ENCODE data around the gene KIF19.

The KIF19 gene

DNA sequence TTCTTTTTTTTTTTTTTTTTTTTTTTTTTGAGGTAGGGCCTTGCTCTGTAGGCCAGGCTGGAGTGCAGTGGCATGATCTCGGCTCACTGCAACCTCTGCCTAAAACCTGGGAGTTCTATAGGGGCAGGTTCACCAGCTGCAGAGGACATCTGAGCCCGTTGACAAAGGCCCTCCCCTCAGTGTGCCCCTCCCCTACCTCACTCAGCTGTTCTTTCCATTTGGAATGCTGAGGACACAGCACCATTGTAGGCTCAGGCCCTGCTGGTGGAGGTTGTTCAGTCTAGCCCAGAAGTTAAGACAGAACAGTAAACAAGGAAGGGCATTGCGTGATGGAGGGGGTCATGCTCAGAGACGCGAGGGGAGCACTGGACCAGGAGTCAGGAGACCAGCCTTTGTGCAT, 21.8 kb upstream of the KIF19 start:
- no peak for DNase-seq

GRCh38 chr17:74305865-74306654, 20.0 kb upstream of the KIF19 start:
- DNase-seq, result no peak

DNA sequence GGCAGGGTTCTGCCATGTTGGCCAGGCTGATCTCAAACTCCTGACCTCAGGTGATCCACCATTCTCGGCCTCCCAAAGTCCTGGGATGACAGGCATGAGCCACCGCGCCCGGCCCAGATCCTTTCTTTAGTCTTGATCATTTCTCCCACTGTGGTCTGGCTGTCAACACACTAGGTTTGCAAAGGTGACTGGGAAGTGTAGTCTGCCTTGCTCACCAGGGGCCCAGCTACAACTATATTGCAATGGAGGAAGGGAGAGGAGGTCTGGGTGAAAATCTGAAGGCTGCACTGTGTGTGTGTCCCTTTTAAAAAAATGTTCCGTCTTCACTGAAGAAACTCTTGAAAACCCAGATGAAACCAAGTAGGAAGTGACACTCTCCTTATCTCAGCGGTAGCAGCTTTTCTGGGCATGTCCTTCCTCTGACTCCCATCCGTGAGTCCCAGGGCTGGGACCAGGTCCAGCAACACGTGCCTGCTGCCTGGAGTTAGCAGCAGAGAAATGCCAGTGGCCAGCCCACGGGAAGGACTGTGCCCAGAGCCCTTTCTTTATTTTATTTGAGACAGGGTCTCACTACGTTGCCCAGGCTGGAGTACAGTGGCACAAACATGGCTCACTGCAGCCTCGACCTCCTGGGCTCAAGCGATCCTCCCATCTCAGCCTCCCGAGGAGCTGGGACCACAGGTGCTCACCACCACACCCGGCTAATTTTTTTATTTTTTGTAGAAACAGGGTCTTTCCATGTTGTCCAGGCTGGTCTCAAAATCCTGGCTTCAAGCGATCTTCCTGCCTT, 17.8 kb upstream of the KIF19 start:
- no peak for DNase-seq

DNA sequence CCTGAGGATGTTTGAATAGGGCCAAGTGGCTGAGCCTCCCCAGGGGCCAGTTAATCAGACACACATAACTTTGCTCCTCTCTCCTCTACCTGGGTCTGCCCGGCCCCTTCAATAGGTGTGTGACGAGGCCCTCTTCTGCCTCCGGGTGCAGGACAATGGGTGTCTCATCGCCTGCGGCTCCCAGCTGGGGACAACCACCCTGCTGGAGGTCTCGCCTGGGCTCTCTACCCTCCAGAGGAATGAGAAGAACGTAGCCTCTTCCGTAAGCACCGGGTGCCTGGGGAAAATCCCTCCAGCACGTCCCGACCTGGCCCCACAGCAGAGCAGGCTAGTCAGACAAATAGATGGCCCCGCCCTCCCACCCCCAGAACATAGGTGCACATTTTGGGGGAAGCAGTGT, 16.1 kb upstream of the KIF19 start:
- DNase-seq, result no peak

DNA sequence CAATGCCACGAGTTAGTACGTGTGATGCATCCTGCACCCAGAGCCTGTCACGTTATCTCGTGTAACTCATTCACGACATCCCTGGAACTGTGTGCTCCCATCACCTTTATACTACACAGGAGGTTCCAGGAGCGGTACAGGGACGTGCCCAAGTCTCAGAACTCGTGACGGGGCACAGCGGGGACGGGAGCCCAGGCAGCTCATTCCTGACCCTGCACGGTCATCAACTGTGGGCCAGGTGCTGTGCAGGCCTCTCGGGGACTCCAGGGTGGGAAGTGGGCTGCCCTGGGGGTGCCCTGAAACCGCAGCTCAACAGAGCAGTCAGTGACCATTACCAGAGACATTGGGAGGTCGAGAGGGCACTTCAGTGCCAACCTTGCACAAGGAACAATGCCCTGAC, 11.1 kb upstream of the KIF19 start:
- DNase-seq, result no peak

DNA sequence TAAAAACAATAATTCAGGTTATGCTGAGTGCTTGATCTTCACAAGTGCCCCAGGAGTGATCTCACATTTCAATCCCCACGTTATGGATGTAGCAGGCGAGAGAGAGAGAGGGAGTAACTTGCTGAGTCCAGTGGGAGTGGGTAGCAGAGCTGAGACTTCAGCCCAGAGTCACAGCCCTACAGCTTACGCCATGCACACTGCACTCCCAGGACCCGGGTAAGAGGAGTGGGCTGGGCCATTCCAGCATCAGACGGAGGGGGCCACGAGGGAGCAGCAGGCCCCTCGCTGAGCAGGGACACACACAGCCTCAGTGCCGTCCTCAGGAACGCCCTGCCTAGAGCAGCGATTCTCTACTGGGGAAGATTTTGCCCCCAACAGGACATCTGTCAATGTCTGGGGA, 9.8 kb upstream of the KIF19 start:
- DNase-seq, result no peak

- no peak for DNase-seq
These were observed 9.0 kb upstream of the KIF19 start for GRCh38 chr17:74317071-74317470.

- no peak for DNase-seq
These were observed 7.6 kb upstream of the KIF19 start for GRCh38 chr17:74318391-74318790.

- no peak for DNase-seq
These were observed 1.5 kb upstream of the KIF19 start for GRCh38 chr17:74324521-74324920.

GRCh38 chr17:74325376-74325742, 667 bp upstream of the KIF19 start:
- no peak for DNase-seq

- no peak for DNase-seq
These were observed 480 bp downstream of the KIF19 start for GRCh38 chr17:74326506-74326905.

GRCh38 chr17:74328487-74328886, 2.5 kb downstream of the KIF19 start:
- DNase-seq, result no peak

- no peak for DNase-seq
These were observed 3.4 kb downstream of the KIF19 start for GRCh38 chr17:74329378-74329777.

DNA sequence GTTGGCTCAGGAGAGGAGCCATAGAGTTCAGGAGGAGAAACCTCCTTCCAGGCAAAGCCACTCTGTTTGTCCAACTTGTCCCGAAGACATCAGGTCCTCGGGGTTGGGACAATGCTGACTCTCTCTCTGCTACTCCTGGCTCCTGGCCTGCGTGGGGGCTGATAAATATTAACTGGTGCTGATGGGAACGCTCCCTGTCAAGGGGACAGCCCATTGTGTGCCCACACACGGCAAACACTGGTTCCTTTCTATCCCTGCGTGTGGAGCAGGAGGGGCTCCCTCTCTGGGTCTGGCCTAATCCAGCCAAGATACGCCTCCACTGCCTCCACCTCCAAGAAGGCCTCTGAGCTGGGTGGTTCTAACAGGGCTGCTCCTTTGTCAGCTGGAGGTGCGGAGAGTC, 4.4 kb downstream of the KIF19 start:
- no peak for DNase-seq

DNA sequence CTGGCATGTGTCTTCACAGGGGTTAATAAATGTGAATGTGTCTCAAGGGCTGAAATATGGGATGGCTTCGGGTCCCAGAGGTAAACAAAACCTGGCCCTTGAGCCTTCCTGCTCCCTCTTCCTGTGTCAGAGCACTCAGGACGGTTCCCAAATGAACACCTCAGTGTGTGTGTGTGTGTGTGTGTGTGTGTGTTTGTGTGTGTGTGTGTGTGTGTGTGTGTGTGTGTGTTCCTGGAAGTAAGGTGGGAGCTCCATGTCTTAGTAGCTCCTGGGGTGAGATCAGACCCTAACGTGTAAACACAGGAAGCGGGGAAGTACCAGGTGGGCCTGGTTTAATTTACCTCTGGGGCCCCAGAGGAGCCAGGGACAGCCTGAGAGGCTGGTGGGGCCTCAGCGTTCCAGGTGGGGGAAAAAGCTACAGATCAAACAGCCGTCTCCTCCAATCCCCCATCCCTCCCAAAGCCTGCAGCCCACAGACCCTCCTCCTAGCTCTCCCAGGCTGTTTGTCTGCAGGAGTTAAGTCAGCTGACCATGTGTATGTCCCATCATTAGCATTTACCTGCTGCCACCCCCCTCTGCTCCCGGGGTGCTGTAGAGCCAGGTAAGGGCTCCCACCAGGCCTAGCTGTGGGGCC, 6.1 kb downstream of the KIF19 start:
- peak; percentile 57 for DNase-seq

GRCh38 chr17:74332763-74333283, 6.8 kb downstream of the KIF19 start:
- DNase-seq, result peak; percentile 87

DNA sequence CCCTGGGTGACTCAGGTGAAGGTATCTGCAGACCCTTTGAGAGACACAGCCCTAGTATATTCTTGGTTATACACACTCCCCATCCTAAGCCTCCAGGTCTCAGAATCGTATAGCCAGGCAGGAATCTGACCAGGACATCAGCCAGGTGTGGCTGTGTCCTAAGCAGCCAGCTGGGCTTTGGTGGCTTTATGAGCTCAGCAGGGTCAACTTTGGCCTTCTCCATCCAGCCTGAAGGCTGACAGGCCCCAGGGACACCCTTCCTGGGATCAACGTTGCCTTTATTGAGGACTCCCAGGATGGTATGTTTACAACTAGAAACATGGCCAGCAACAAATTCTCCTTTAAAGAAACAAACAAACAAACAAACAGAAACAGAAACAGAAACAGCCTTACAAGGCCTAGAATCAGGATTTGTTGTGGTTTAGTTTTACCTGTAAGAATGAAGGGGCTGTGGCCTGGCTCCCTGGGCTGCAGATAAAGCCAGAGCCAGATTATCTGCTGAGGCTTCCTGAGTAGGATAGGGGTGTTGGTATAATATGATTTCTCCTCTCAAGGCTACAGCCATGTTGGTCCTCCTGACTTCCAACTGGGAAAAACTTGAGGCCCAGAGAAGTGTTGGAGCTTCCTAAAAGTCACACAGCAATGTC, 8.5 kb downstream of the KIF19 start:
- DNase-seq, result no peak

DNA sequence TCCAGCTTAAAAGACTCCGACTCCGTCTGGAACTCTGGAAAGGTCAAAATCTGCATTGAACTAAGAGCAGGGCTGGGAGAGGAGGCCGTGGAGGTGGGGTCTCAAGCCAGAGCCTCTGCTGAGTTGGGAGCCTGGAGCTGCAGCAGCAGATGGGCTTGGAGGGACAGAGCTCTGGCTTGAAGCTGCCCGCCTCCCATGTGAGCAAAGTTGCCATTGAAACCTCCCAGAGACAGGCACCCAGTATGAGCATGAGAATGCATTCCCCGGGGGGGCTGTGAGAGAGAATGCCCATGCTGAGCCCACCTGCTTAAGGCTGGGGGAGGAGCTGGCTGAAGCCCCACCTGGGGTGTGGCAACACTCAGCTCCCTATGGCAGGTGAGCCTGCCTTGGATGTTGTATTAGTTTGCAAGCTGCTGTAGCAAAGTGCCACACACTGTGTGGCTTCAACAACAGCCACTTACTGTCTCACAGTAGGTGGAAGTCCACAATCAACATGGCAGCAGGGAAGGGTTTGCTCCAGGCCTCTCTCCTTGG, 9.6 kb downstream of the KIF19 start:
- no peak for DNase-seq

DNA sequence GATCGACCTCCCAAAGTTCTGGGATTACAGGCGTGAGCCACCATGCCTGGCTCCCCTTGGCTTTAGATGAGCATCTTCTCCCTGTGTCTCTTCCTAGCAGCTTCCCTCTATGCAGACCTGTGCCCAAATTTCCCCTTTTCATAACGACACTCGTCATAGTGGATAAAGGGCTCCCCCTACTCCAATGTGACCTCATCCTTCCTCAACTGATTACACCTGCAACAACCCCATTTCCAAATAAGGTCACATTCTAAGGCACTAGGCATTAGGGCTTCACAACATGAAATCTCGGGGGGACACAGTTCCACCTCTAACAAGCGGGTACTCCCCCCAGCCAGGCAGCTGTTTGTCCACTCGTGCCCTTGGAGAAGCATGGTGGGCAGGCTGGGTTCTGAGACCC, 10.3 kb downstream of the KIF19 start:
- no peak for DNase-seq

DNA sequence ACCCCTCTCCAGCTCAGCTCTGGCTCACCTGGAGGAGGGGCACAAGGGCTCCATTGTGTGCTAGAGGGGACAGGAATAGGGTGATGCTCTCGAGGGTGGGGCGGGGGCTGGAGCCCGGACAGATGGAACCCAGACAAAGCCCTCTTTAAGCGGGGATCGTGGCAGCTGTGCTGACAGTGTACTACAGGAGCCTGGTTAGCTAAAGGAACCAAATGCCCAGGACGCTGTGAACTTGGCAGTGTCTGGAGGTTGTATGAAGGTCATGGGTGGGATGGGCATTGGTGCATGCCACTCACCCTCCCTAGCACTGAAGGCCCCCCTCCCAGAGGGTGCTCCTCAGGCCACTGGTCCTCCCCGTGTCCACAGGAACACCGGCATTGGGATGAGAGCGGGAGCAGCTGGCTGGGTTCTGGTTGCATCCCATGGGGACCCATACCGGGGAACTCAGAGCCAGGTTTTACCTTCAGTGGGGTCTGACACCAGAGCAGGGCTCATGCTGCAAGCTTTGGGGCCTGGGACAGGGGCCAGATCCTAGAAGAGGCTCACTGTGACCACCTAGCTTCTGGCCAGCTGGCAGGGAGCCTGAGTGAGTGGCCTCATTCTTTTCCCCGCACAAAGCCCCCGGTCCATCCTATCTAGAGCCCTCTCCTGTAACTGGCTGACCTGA, 11.9 kb downstream of the KIF19 start:
- no peak for DNase-seq

DNA sequence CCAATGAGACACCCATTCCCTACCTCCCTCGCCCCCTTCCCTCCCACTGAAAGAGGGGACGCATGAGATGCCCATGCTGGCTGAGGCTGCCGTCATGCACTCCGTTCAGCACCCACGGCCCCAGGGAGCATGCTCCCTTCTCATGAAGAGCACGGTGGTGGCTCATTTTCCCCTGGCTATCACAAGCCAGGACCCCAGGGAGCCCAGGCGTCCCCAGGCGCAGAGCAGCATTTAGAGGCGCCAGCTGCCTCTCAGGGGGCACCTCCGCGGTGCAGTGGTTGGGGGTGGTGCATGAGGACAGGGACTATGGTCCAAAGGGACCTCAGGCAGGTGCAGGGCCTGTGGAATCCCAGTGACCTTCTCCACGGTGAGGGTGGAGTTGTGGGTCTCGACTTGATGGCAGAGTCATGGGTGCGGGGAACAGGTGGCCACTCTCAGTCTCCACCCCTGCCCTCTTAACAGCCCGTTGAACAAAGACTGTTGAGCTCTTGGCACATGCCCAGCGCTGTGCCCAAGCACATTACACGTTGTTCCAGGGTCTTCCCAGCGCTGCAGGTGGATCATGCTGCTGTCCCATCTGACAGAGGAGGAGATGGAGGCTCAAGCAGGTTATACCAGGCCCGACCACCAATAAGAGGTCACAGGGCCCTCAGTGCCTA, 13.6 kb downstream of the KIF19 start:
- DNase-seq, result peak; percentile 90

- DNase-seq, result no peak
These were observed 14.5 kb downstream of the KIF19 start for GRCh38 chr17:74340470-74341023.
